Urinary bladder (tissue), 4 donors: ENCODE results near the gene GPC6. TPM values are rescaled to one million over a fixed set of nuclear protein-coding genes. Genes with fewer than 3 reads are reported as not detected.

Source experiments
- DNase-seq: peaks from one replicate; pipeline ENCODE4 v3.0.0-alpha.2; 2015; ENCODE audit errors: extremely low spot score
- H3K27ac ChIP-seq: one replicate; pipeline ENCODE4 v1.5.1; 2013; ENCODE audit warnings: low read depth, mild to moderate bottlenecking, moderate library complexity
- H3K36me3 ChIP-seq: one replicate; pipeline ENCODE4 v1.6.1; 2013; ENCODE audit warnings: mild to moderate bottlenecking, moderate library complexity; ENCODE audit not compliant: insufficient read depth
- H3K4me1 ChIP-seq: one replicate; pipeline ENCODE4 v1.6.1; 2013; ENCODE audit warnings: mild to moderate bottlenecking, moderate library complexity; ENCODE audit not compliant: insufficient read depth
- H3K4me3 ChIP-seq: one replicate; pipeline ENCODE4 v1.5.1; 2013; ENCODE audit warnings: low read depth, low read length
- WGBS: extraction: QIAGEN DNeasy Blood & Tissue Kit; methylation state at CpG from one replicate; pipeline ENCODE4 v1.1.7; 2013; 5-methylcytosine and 5-hydroxymethylcytosine counted together
- polyA plus RNA-seq: library from polyadenylated mRNA; stranded (reverse); fragments of 200-250 nt; gene quantifications from one replicate; pipeline ENCODE4 v1.2.3, GENCODE V29; 2013
- total RNA-seq: library from RNA; depleted of rRNA; stranded (reverse); fragments of >200 nt; gene quantifications from one replicate; pipeline ENCODE4 v1.2.3, GENCODE V29; 2014
- donor health status: healthy with polysubstance abuse.
- donor health status: healthy.

The GPC6 gene
- total and polyA plus RNA-seq, 2 donors: 8.8 to 126 TPM

DNA sequence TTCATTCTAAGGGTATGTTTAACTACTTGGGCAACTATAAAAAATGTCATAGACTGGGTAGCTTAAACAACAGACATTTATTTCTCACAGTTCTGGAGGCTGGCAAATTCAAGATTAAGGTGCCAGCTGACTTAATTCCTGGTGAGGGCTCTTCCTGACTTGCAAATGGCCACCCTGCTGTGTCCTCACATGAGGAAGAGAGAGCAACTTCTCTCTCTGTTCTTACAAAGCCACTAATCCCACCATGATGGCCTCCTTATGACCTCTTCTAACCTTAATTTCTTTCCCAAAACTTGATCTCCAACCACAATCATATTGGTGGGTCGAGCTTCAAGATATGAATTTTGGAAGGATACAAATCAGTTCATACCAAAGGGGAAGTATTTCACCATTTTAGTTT is 853.9 kb downstream of the GPC6 start:
- no peak for DNase-seq
- WGBS: 85% methylated on average over 1 of the region's 1 CpG
- H3K4me1 ChIP-seq: no peaks in the 10 kb centered on the region
- peaks cover 2% of the 10 kb centered on the region for H3K36me3 ChIP-seq
- H3K27ac ChIP-seq: no peak overlapping the region
- H3K4me3 ChIP-seq: no peak overlapping the region

DNA sequence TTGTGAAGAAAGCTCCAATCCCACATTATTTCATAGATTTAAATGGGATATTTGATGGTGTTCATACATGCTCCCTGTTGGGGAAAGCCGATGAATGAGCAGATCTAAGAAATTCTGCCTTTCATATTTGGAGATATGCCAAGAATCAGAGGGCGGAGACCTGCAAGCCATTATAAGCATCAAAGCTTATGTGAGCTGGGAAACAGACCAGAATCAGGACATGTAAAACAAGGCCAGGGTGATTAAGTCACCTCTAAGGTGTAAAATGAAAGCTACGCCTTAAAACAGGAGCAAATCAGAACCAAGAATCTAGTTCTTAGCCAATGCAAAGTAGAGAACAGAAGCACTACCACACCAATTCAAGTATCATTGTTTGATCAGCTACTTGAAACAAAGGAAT is 860.5 kb downstream of the GPC6 start:
- Histone ChIP-seq H3K27ac (no peak overlapping the region), H3K4me3 (no peak overlapping the region), H3K4me1 (no peaks in the 10 kb centered on the region), H3K36me3 (no peaks in the 10 kb centered on the region)
- no peak for DNase-seq
- WGBS: 73% methylated on average over 3 of the region's 3 CpGs

DNA sequence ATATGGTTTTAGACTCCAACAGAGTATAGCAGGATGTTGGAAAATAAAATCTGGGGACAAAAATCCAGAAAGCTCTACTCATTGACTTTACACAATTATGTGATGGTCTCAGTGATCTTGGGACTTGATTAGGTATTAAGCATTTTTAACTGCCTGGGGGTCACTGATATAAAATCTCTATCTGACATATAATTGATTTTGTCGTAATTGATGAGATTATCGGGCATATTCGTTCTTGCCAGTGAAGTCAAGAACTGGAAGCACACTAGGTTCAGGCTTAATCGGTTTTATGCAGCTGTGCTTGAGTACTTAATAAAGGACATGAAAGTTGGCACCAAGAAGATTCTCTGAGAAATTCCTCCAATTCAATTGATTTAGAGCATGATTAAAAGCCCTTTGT is 862.1 kb downstream of the GPC6 start:
- Histone ChIP-seq H3K4me3 (no peak overlapping the region), H3K4me1 (no peaks in the 10 kb centered on the region), H3K27ac (no peak overlapping the region), H3K36me3 (no peaks in the 10 kb centered on the region)
- WGBS: 70% methylated on average over 4 of the region's 4 CpGs
- DNase-seq: no peak

DNA sequence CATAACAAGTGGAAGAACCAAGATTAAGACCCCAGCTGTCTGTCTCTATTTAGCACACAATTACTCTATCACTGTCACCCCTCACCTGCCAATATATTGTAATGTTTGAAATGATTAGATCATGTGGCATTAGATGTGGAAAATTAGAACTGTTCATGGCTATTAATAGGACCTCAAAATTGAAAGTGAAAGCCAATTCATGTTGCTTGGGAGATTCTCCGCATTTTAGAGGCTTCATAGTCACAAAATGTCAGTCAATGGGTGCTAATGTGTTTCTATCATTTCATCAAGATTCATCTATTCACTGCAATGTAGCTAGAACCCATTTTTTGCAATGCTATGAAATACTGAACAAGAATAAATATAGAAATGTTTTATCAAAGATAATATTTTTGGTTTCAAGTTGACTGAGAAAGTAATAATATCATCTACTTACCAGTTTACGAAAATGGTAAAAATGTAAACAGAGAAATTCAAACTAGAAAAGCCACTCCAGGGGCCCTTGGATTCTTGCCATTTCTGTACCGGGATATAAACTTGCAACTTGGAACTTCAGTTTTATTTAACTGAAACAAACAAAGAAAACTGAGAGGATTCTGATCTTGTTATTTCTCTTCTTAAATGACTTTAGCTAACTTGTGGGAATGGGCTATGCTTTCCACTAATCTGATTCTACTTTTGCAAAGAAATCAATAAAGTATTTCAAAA is 864.3 kb downstream of the GPC6 start:
- no peak for DNase-seq
- Histone ChIP-seq H3K4me1 (no peaks in the 10 kb centered on the region), H3K4me3 (no peak overlapping the region), H3K27ac (no peak overlapping the region), H3K36me3 (no peaks in the 10 kb centered on the region)
- 38% methylated on average over 3 of the region's 3 CpGs for WGBS

DNA sequence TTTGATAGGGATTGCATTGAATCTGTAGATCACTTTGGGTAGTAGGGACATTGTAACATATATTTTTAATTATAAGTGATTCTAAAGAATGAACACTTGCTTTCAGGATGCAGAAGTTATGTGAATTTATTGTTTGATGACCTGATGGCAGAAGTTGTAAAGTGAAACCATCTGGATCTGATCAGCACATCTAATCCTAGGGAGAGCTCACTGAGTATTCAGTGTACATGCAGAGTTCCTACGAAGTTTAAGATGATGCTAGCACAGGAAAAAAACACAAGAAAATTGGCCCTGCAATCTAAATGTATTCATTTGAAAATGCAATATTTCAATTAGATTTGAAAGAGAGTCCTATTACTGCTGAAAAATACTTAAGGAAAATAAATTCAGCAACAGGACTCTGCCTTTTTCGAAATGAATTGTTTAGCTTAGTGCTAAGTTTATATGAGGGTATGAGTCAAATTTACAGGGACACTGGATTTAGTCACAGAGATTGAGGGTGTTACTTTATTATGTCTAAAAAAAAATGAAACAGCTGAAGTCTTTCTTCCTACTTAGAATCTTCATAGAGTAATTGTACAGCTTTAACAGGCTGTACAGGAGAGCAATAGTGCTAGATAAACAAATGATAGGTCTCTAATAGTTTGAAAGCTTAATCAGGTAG is 867.2 kb downstream of the GPC6 start:
- H3K4me3 ChIP-seq: no peak overlapping the region
- no peaks in the 10 kb centered on the region for H3K36me3 ChIP-seq
- no peaks in the 10 kb centered on the region for H3K4me1 ChIP-seq
- WGBS: 30% methylated on average over 2 of the region's 2 CpGs
- no peak for DNase-seq
- no peak overlapping the region for H3K27ac ChIP-seq

DNA sequence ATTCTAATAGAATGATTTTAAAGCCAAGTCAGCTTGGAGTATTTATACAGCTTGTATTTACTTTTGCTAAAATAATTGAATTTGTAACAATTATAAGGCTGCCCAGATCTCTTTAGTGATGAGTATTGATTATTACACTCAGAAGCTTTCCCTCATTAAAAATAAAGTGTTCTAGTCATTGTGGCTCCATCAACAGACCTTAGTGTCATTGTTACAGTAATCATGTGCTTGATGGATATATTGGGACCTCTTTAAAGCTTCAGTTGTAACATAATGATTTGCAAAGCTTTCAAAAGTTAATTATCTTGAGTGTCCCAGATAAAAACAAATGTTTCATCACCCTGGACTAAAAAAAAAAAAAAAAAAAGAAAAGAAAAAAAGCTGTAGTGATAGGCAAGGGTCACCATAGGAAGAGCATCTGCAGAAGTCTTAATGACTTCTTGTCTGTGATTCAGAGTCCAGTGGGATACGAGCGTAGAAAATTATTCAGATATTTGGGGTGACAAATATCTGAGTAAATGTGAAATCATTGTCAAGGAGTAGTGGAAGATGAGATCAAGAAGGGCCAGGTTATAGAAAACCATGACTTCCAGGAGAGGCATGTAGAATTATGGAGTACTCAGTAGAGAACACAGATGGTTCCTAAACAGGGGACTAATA is 883.2 kb downstream of the GPC6 start:
- 96% methylated on average over 2 of the region's 2 CpGs for WGBS
- H3K4me1 ChIP-seq: no peaks in the 10 kb centered on the region
- no peak for DNase-seq
- H3K27ac ChIP-seq: no peak overlapping the region
- no peak overlapping the region for H3K4me3 ChIP-seq
- no peaks in the 10 kb centered on the region for H3K36me3 ChIP-seq

DNA sequence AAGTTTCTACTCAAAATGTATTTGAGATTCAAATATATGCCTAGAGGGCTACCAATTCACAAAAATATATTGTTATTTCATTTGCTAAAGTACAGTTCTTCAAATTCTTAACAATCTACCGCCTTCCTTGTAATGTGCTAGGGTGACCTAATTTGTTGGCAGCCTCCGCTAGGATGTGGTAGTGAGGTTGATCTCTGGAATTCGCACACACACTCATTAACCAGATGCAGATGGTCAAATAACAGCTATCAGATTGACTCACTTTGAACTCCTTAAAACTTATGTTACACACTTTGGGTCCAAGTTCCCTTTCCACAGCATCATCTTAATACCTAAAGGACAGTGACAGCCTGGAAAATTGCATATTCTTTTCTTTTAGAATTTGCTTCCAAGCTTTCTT is 885.6 kb downstream of the GPC6 start:
- Histone ChIP-seq H3K27ac (no peak overlapping the region), H3K4me1 (no peaks in the 10 kb centered on the region), H3K4me3 (no peak overlapping the region), H3K36me3 (no peaks in the 10 kb centered on the region)
- 54% methylated on average over 3 of the region's 3 CpGs for WGBS
- no peak for DNase-seq

DNA sequence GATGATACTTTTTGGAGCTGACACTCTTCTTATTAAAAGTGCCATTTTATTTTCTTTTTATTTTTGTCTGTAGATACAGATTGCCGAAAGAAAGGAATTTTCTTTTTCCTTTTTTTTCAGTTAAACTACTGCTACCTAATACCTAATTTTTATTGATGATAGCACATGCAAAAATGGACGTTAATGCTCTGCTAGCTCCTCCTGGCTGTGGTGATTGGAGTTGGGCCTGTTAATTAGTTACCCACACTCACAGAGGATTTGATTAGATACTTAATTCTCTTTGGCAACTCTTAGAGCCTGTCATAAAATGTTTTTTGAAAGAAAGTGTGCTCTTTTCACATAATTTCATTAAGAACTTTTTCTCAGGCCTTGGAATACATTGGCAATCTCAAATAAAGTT is 886.1 kb downstream of the GPC6 start:
- DNase-seq: no peak
- WGBS: 79% methylated on average over 2 of the region's 2 CpGs
- Histone ChIP-seq H3K4me1 (no peaks in the 10 kb centered on the region), H3K27ac (no peak overlapping the region), H3K36me3 (no peaks in the 10 kb centered on the region), H3K4me3 (no peak overlapping the region)

DNA sequence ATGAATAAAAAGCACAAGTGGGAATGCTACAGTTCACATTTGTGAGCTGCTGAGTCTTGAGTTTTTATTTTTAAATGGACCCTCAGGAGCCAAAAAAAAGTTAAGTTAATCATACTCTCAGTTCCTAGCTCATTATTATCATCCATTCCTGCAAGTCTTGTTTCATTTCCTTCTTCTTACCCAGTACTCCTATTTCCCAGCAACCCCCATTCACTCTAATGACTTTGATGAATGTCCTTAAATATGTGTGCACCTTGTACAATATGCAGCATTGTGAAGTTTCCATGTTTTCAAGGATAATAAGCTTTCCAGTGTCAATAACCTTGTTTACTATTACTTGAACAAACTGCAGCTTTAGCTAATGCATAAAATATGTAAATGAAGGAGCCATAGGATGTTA is 886.6 kb downstream of the GPC6 start:
- no peak overlapping the region for H3K27ac ChIP-seq
- no peak overlapping the region for H3K4me3 ChIP-seq
- no peak for DNase-seq
- H3K4me1 ChIP-seq: no peaks in the 10 kb centered on the region
- H3K36me3 ChIP-seq: no peaks in the 10 kb centered on the region

DNA sequence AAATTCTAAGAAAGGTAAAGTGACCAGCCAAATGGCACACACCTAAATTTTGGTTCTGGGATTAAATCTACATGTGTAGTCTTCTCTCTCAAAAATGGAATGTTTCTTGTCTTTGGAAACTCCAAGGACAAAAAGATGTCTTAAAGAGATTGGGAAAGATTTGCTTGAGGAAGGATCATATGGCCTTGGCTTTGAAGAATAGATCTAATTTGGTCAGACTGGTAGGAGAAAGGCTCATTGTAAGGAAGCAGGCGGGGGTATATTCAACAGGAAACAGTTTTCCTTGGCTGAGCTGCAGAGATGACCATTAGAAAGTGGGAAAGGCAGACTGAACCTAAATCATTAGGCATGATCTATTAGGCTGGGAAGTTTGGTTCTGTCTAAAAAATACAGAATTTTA is 887.6 kb downstream of the GPC6 start:
- Histone ChIP-seq H3K27ac (no peak overlapping the region), H3K36me3 (no peaks in the 10 kb centered on the region), H3K4me1 (no peaks in the 10 kb centered on the region), H3K4me3 (no peak overlapping the region)
- 84% methylated on average over 1 of the region's 1 CpG for WGBS
- no peak for DNase-seq

DNA sequence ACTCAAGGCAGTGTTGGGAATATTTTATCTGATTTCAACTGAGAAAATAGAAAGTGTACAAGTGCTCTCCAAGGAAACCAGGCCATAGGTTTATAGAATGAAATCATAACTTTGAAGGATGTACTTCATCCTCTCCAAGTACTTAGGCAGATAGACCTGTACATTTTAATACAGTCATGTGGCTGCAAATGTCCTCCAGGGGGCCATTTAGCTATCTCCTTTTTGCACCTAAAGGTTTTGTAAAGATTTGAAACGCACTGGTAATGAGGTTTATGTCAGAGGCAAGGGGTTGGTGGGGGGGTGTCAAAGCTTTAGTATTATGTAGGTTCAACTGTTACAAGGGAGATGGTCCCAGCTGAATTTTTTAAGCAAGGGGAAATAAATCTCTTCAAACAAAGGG is 888.4 kb downstream of the GPC6 start:
- Histone ChIP-seq H3K4me3 (no peak overlapping the region), H3K36me3 (no peaks in the 10 kb centered on the region), H3K4me1 (no peaks in the 10 kb centered on the region), H3K27ac (no peak overlapping the region)
- no peak for DNase-seq
- 91% methylated on average over 1 of the region's 1 CpG for WGBS

DNA sequence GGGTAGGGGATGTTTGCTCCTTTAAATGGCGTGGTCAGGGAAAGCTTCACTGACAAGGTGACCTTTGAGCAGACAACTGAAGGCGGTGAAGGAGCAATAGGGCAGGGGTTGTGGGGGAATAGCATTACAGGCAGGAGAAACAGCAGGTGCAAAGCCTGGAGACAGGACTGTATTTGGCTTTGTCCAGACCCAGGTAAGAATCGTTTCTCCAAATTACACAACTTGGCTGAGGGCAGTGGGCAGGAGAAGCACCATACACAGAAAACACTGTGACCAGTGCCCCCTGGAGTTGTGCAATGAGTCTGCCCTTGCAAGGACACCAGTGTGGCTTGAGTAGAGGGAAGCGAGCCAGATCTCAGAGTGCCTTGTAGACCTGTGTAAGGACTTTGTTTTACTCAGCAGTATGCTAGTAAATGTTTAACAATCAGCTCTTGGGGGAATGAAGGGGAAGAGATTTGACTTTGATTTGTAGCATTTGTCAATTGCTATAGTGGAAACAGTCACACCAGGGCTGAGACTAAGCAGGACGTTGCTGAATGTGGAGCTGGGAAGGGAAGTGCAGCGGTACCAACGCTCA is 892.8 kb downstream of the GPC6 start:
- H3K4me1 ChIP-seq: no peaks in the 10 kb centered on the region
- no peak overlapping the region for H3K4me3 ChIP-seq
- no peak for DNase-seq
- WGBS: 79% methylated on average over 7 of the region's 7 CpGs
- H3K36me3 ChIP-seq: no peaks in the 10 kb centered on the region
- H3K27ac ChIP-seq: no peak overlapping the region

DNA sequence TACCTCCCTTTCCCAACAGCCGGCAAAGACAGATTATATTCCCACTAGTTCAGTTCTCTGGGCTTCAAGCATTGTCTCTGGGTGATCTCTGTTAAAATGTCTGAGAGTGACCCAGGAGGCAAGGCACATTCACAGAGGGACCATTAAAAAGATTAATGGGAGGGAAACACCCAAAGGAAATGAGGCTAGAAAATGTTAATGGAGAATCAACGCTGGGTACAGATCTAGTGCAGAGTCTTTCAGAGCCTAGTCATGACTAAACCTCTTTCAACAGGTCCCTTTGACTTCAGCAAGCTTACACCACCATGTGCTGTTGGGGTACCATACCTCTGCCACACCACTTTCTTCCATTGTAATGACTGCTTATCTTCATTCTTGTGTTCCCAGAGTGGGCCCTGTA is 894.3 kb downstream of the GPC6 start:
- Histone ChIP-seq H3K4me1 (no peaks in the 10 kb centered on the region), H3K27ac (no peak overlapping the region), H3K36me3 (no peaks in the 10 kb centered on the region), H3K4me3 (no peak overlapping the region)
- WGBS: 75% methylated on average over 2 of the region's 2 CpGs
- no peak for DNase-seq

DNA sequence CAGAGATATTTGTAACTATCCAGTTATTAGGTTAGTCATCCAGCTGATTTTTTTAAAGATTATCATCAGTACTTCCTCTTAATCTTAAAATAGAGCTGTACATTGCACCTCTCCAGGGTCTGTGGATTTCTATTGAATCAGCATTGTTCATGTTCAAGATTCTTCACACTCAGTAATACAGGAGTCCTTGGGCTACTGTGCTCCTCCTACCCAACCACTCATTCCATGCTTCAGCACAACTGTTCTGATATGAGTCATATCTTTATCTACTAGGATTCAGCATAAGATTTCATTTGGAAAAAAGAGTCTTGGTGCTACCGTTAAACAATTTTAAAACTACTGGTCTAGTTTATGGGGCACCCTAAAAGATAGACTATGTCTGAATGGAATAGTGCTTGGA is 895.1 kb downstream of the GPC6 start:
- Histone ChIP-seq H3K4me1 (no peaks in the 10 kb centered on the region), H3K4me3 (no peak overlapping the region), H3K36me3 (no peaks in the 10 kb centered on the region), H3K27ac (no peak overlapping the region)
- no peak for DNase-seq
- WGBS: 38% methylated on average over 1 of the region's 1 CpG
